K562 (cell line): ENCODE data around the gene TP53I13.

Experiments used
- ESRRA ChIP-seq: fragments of 450-650 bp; IDR thresholded peaks from 2 replicates; pipeline ENCODE4 v1.6.1; 2014; ENCODE audit warnings: low read depth, mild to moderate bottlenecking, moderate library complexity, borderline replicate concordance
- GTF2F1 ChIP-seq: IDR thresholded peaks from 2 replicates; pipeline ENCODE4 v1.6.1; 2011; ENCODE audit warnings: low read depth, low read length, improper control_type of control experiment
- KAT8 ChIP-seq: fragments of 450-650 bp; IDR thresholded peaks from 2 replicates; pipeline ENCODE4 v1.6.1; 2016; ENCODE audit warnings: low read depth, mild to moderate bottlenecking
- NR3C1 ChIP-seq: sonication (generic); formaldehyde crosslinking; IDR thresholded peaks from 2 replicates; pipeline ENCODE4 v1.8.1; 2022; ENCODE audit warnings: missing genetic modification reagents
- XRCC5 ChIP-seq: fragments of 200-400 bp; formaldehyde crosslinking; IDR thresholded peaks from 2 replicates; pipeline ENCODE4 v1.6.1; 2017; ENCODE audit warnings: low read depth, mild to moderate bottlenecking, low read length
- ZFX ChIP-seq: sonication (generic); formaldehyde crosslinking; IDR thresholded peaks from 2 replicates; pipeline ENCODE4 v1.8.0; 2022; ENCODE audit warnings: mild to moderate bottlenecking, missing genetic modification reagents, moderate library complexity
- ZNF445 ChIP-seq: fragments of 250-450 bp; sonication (Bioruptor Pico); IDR thresholded peaks from 2 replicates; pipeline ENCODE4 v1.4.0; 2020; ENCODE audit warnings: low read depth, mild to moderate bottlenecking, moderate library complexity
- TF ChIP-seq, protein P1 (sequence below), 3 experiments: IDR thresholded peaks in 2 of 3; conservative IDR thresholded peaks in 1 of 3; 2 replicates each; pipeline ENCODE4 v1.5.1; 2011 to 2012; ENCODE audit warnings: low read length in 3 of 3, mild to moderate bottlenecking in 3 of 3, control low read depth in 2 of 3, improper control_type of control experiment in 1 of 3, inconsistent platforms in 1 of 3, low read depth in 1 of 3, mixed read lengths in 1 of 3, moderate library complexity in 1 of 3; ENCODE audit not compliant: insufficient read depth in 2 of 3
- TF ChIP-seq, protein P2 (sequence below), 2 experiments: fragments of 200-800 bp in 1 of 2; sonication (Bioruptor generic) in 1 of 2; sonication (generic) in 1 of 2; formaldehyde crosslinking in 1 of 2; IDR thresholded peaks in 1 of 2; conservative IDR thresholded peaks in 1 of 2; 2 replicates each; pipeline versions ENCODE4 v1.5.0 to v1.6.1; 2016 to 2020; ENCODE audit warnings: missing compliant biosample characterization in 1 of 2, missing genetic modification characterization in 1 of 2, missing genetic modification reagents in 1 of 2

DNA sequence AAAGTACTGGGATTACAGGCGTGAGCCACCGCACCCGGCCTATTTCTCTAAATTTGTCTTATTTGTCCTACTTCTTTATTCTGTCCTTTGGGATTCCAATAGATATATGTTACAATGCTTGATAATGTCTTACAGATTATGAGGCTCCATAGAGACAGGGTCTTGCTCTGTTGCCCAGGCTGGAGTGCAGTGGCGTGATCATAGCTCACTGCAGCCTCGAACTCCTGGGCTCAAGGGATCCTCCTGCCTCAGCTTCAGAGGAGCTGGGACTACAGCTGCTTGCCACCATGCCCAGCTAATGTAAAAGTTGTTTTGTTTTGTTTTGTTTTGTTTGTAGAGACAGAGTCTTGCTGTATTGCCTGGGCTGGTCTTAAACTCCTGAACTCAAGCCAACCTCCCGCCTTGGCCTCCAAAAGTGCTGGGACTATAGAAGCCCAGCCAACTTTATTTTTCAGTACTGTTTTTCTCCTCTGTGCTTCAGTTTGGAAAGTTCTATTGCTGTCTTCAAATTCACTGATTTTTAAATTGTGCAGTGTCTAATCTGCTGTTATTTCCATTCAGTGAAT, 34.7 kb downstream of the TP53I13 start:
- TF ChIP-seq ZFX (CRISPR knock-in tag): no peak
- TF ChIP-seq XRCC5: no peak
- no peak for TF ChIP-seq GTF2F1
- no peak for TF ChIP-seq NR3C1 (CRISPR knock-in tag)
- TF ChIP-seq, protein P1, sequence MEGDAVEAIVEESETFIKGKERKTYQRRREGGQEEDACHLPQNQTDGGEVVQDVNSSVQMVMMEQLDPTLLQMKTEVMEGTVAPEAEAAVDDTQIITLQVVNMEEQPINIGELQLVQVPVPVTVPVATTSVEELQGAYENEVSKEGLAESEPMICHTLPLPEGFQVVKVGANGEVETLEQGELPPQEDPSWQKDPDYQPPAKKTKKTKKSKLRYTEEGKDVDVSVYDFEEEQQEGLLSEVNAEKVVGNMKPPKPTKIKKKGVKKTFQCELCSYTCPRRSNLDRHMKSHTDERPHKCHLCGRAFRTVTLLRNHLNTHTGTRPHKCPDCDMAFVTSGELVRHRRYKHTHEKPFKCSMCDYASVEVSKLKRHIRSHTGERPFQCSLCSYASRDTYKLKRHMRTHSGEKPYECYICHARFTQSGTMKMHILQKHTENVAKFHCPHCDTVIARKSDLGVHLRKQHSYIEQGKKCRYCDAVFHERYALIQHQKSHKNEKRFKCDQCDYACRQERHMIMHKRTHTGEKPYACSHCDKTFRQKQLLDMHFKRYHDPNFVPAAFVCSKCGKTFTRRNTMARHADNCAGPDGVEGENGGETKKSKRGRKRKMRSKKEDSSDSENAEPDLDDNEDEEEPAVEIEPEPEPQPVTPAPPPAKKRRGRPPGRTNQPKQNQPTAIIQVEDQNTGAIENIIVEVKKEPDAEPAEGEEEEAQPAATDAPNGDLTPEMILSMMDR (IDR thresholded peaks at IDR 0.05 in 2 of 3, conservative IDR thresholded peaks at IDR 0.05 in 1 of 3; ENCODE audit: insufficient read depth in 2 of 3, low read depth in 1 of 3, low read length in 3 of 3): no peak
- TF ChIP-seq, protein P2, sequence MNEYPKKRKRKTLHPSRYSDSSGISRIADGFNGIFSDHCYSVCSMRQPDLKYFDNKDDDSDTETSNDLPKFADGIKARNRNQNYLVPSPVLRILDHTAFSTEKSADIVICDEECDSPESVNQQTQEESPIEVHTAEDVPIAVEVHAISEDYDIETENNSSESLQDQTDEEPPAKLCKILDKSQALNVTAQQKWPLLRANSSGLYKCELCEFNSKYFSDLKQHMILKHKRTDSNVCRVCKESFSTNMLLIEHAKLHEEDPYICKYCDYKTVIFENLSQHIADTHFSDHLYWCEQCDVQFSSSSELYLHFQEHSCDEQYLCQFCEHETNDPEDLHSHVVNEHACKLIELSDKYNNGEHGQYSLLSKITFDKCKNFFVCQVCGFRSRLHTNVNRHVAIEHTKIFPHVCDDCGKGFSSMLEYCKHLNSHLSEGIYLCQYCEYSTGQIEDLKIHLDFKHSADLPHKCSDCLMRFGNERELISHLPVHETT (CRISPR knock-in tag; conservative IDR thresholded peaks at IDR 0.05 in 1 of 2, IDR thresholded peaks at IDR 0.05 in 1 of 2): no peak
- TF ChIP-seq ESRRA: no peak
- TF ChIP-seq KAT8: no peak
- TF ChIP-seq ZNF445 (CRISPR knock-in tag): no peak
